K562 (cell line): ENCODE measurements around the gene SPRY4. TPM values are rescaled to one million over a fixed set of nuclear protein-coding genes. Genes with fewer than 3 reads are reported as not detected.

Experiments used
- ATAC-seq: fragments of 200-7000 bp; cut with Tn5 transposase; 3 replicates; pipeline ENCODE4 v1.9.1; 2020; ENCODE audit warnings: moderate library complexity
- BruUV-seq: library from RNA; stranded (reverse); fragments of 400-500 nt; replicated peaks from 2 replicates; lab custom pipeline; 2021; lab: Mats Ljungman, UMichigan
- CTCF ChIA-PET: fragments of 300-600 bp; formaldehyde crosslinking; extraction: SDS; loops from one replicate; lab custom pipeline; 2021; ENCODE audit warnings: low intra/inter-chr PET ratio; lab: Yijun Ruan, JAX
- POLR2A ChIA-PET: fragments of 300-600, 350-650 bp; sonication (Branson Sonifier 250); formaldehyde crosslinking; extraction: SDS; loops from one replicate; lab custom pipeline; 2021; ENCODE audit warnings: antibody characterized with exemption, inconsistent platforms; lab: Yijun Ruan, JAX
- DNase-seq, 4 experiments: peaks; one replicate each; pipeline versions ENCODE4 v3.0.0 to v3.0.0-alpha.2; 2011 to 2018; ENCODE audit warnings: low spot score in 3 of 4, mixed read lengths in 3 of 4; ENCODE audit errors: extremely low read depth in 1 of 4
- FAIRE-seq: peaks from 2 replicates; lab custom pipeline; 2011; peaks lifted over from hg19 to GRCh38; lab: Jason Lieb, UNC
- H2AFZ ChIP-seq: 2 replicates; pipeline ENCODE4 v1.6.0; 2011; ENCODE audit warnings: low read depth, low read length, control low read depth, inconsistent platforms
- H3K27ac ChIP-seq: fragments of 200-600 bp; 3 replicates; pipeline ENCODE4 v1.8.0; 2011; ENCODE audit warnings: low read depth, mild to moderate bottlenecking, control low read depth, inconsistent platforms, low read length, moderate library complexity, mixed read lengths; ENCODE audit errors: extremely low read depth
- H3K27me3 ChIP-seq, 2 experiments: fragments of 300-600 bp in 1 of 2; 2 replicates in 1 of 2; 3 replicates in 1 of 2; pipeline versions ENCODE4 v1.6.0 to v1.8.0; 2011; ENCODE audit warnings: inconsistent platforms in 2 of 2, low read length in 2 of 2, mild to moderate bottlenecking in 1 of 2, mixed read lengths in 1 of 2, moderate library complexity in 1 of 2; ENCODE audit not compliant: control insufficient read depth in 2 of 2, insufficient read depth in 2 of 2
- H3K36me3 ChIP-seq: fragments of 300-600 bp; 3 replicates; pipeline ENCODE4 v1.8.0; 2011; ENCODE audit warnings: mild to moderate bottlenecking, low read length, inconsistent platforms; ENCODE audit not compliant: control insufficient read depth, insufficient read depth
- H3K4me1 ChIP-seq, 2 experiments: fragments of 200-600 bp in 1 of 2; replicated peaks in 1 of 2; 2 replicates in 1 of 2; 3 replicates in 1 of 2; pipeline versions ENCODE4 v1.5.1 to v1.8.0; 2011; ENCODE audit warnings: inconsistent platforms in 2 of 2, low read length in 2 of 2, mild to moderate bottlenecking in 1 of 2, mixed read lengths in 1 of 2, moderate library complexity in 1 of 2; ENCODE audit not compliant: control insufficient read depth in 2 of 2, insufficient read depth in 2 of 2
- H3K4me2 ChIP-seq: 2 replicates; pipeline ENCODE4 v1.6.1; 2011; ENCODE audit warnings: low read length, control low read depth, inconsistent platforms, mixed read lengths; ENCODE audit not compliant: insufficient read depth
- H3K4me3 ChIP-seq: fragments of 200-600 bp; sonication (generic), shearing (Covaris generic); 2 replicates; pipeline ENCODE4 v1.5.1; 2016; ENCODE audit warnings: control low read depth, inconsistent platforms
- H3K79me2 ChIP-seq: fragments of 200-600 bp; 3 replicates; pipeline ENCODE4 v1.8.0; 2011; ENCODE audit warnings: low read length, inconsistent platforms; ENCODE audit not compliant: control insufficient read depth, insufficient read depth
- H3K9ac ChIP-seq, 2 experiments: 2 replicates each; pipeline versions ENCODE4 v1.6.0 to v1.6.1; 2011; ENCODE audit warnings: low read depth in 2 of 2, low read length in 2 of 2, control low read depth in 1 of 2, inconsistent platforms in 1 of 2, mild to moderate bottlenecking in 1 of 2, mixed read lengths in 1 of 2; ENCODE audit not compliant: insufficient read depth in 1 of 2
- H3K9me1 ChIP-seq: one replicate; pipeline ENCODE4 v1.6.0; 2011; ENCODE audit warnings: inconsistent platforms, mild to moderate bottlenecking, low read length, moderate library complexity; ENCODE audit not compliant: control insufficient read depth, insufficient read depth
- H3K9me3 ChIP-seq: replicated peaks from 2 replicates; pipeline ENCODE4 v1.5.1; 2011; ENCODE audit warnings: low read depth, low read length, inconsistent platforms; ENCODE audit not compliant: control insufficient read depth, insufficient read depth
- H4K20me1 ChIP-seq: replicated peaks from 2 replicates; pipeline ENCODE4 v1.6.1; 2011; ENCODE audit warnings: low read length, inconsistent platforms, mixed read lengths; ENCODE audit not compliant: control insufficient read depth, insufficient read depth
- CC2D1A ChIP-seq: fragments of 450-650 bp; IDR thresholded peaks from 2 replicates; pipeline ENCODE4 v1.6.1; 2017; ENCODE audit warnings: mild to moderate bottlenecking
- CREB1 ChIP-seq, 2 experiments: sonication (generic) in 1 of 2; formaldehyde crosslinking in 1 of 2; IDR thresholded peaks; 2 replicates each; pipeline versions ENCODE4 v1.6.1 to v1.8.0; 2012 to 2022; ENCODE audit warnings: inconsistent platforms in 1 of 2, mild to moderate bottlenecking in 1 of 2, missing genetic modification reagents in 1 of 2, moderate library complexity in 1 of 2
- HNRNPLL ChIP-seq: fragments of 200-400 bp; formaldehyde crosslinking; IDR thresholded peaks from 2 replicates; pipeline ENCODE4 v1.6.1; 2017; ENCODE audit warnings: low read length, low read depth, mild to moderate bottlenecking; ENCODE audit not compliant: poor library complexity, severe bottlenecking
- MECOM ChIP-seq: fragments of 250-450 bp; sonication (Bioruptor Pico); IDR thresholded peaks from 2 replicates; pipeline ENCODE4 v1.8.0; 2022; ENCODE audit warnings: inconsistent platforms
- PCBP1 ChIP-seq: fragments of 200-400 bp; formaldehyde crosslinking; IDR thresholded peaks from 2 replicates; pipeline ENCODE4 v1.6.1; 2018; ENCODE audit warnings: mild to moderate bottlenecking, low read depth, low read length; ENCODE audit not compliant: poor library complexity, severe bottlenecking
- POLR3A ChIP-seq: IDR thresholded peaks from 2 replicates; pipeline ENCODE4 v1.6.1; 2011; ENCODE audit warnings: borderline replicate concordance, mild to moderate bottlenecking, moderate library complexity; ENCODE audit not compliant: insufficient read length, insufficient read depth; ENCODE audit errors: extremely low read depth
- RBBP5 ChIP-seq: fragments of 200-600 bp; sonication (generic); IDR thresholded peaks from 2 replicates; pipeline ENCODE4 v1.6.1; 2012; ENCODE audit warnings: borderline replicate concordance, mild to moderate bottlenecking, low read length, control low read depth, inconsistent platforms; ENCODE audit not compliant: insufficient read depth, poor library complexity, severe bottlenecking
- SP2 ChIP-seq: IDR thresholded peaks from 2 replicates; pipeline ENCODE4 v1.6.1; 2011; ENCODE audit warnings: mild to moderate bottlenecking, low read depth, low read length, moderate library complexity; ENCODE audit not compliant: poor library complexity, severe bottlenecking; ENCODE audit errors: extremely low read depth
- SREBF1 ChIP-seq: fragments of 150-350 bp; IDR thresholded peaks from 2 replicates; pipeline ENCODE4 v1.6.1; 2014; ENCODE audit warnings: antibody characterized with exemption, low read depth, low read length, borderline replicate concordance
- SUPT5H ChIP-seq: fragments of 450-650 bp; IDR thresholded peaks from 2 replicates; pipeline ENCODE4 v1.6.1; 2016
- TCFL5 ChIP-seq: fragments of 250-450 bp; sonication (Bioruptor Pico); conservative IDR thresholded peaks from 2 replicates; pipeline ENCODE4 v1.6.1; 2021; ENCODE audit warnings: mild to moderate bottlenecking, moderate library complexity, matching md5 sums
- ZNF184 ChIP-seq: sonication (generic); formaldehyde crosslinking; IDR thresholded peaks from 2 replicates; pipeline ENCODE4 v1.5.0; 2020; ENCODE audit warnings: missing genetic modification reagents
- ZNF436 ChIP-seq: fragments of 250-450, 450-650 bp; sonication (Bioruptor Pico); formaldehyde crosslinking; IDR thresholded peaks from 2 replicates; pipeline ENCODE4 v1.7.0; 2020; ENCODE audit warnings: mild to moderate bottlenecking
- WGBS: fragments of 100-300 bp; shearing (Covaris generic); methylation state at CpG from one replicate; pipeline ENCODE4 v1.1.6; 2016; ENCODE audit warnings: low coverage, mixed read lengths; ENCODE audit not compliant: insufficient coverage; ENCODE audit errors: missing lambda C conversion rate; 5-methylcytosine and 5-hydroxymethylcytosine counted together
- in situ Hi-C: fragments of 300-500 bp; cut with MboI; formaldehyde crosslinking; loops from 4 replicates; pipeline ENCODE4 v1.15.0; 2018; ENCODE audit warnings: inconsistent platforms, mixed read lengths
- intact Hi-C: fragments of 100-400 bp; cut with micrococcal nuclease; formaldehyde crosslinking; loops from 2 replicates; pipeline ENCODE4 v1.14.2; 2022
- polyA plus RNA-seq, 8 experiments: library from polyadenylated mRNA; depleted of rRNA in 4 of 8; stranded (reverse) in 5 of 8; unstranded in 3 of 8; fragments of >200 nt; fragmentation: Nextera tagmentation in 2 of 8; fragmentation: Illumina TruSeq in 1 of 8; extraction: Ambion mirVana in 2 of 8; extraction: Trizol in 1 of 8; gene quantifications; 2 replicates each; pipeline versions ENCODE4 v1.2.1 to v1.2.3, GENCODE V29; 2011 to 2014; ENCODE audit warnings: inconsistent platforms in 1 of 8, missing spikeins in 1 of 8
- total RNA-seq, 7 experiments: library from RNA; depleted of rRNA in 6 of 7; stranded (reverse); fragments of >200 nt in 6 of 7; fragmentation: Illumina TruSeq in 2 of 7; extraction: Trizol in 2 of 7; gene quantifications; 2 replicates each; pipeline versions ENCODE4 v1.2.1 to v1.2.3, GENCODE V29; 2011 to 2021; ENCODE audit warnings: low replicate concordance in 1 of 7
- TF ChIP-seq, protein P1 (sequence below): fragments of 450-650 bp; formaldehyde crosslinking; IDR thresholded peaks from 2 replicates; pipeline ENCODE4 v1.4.0; 2020; ENCODE audit warnings: mild to moderate bottlenecking, moderate library complexity
- TF ChIP-seq, protein P2 (sequence below): sonication (generic); formaldehyde crosslinking; IDR thresholded peaks from 2 replicates; pipeline ENCODE4 v1.8.0; 2022; ENCODE audit warnings: missing genetic modification reagents, mild to moderate bottlenecking, moderate library complexity, borderline replicate concordance
- TF ChIP-seq, protein P3 (sequence below): fragments of 250-450 bp; sonication (Bioruptor Pico); IDR thresholded peaks from 2 replicates; pipeline ENCODE4 v1.8.0; 2022; ENCODE audit warnings: inconsistent platforms, mild to moderate bottlenecking, moderate library complexity, borderline replicate concordance
- TF ChIP-seq, protein P4 (sequence below): fragments of 450-650 bp; conservative IDR thresholded peaks from 2 replicates; pipeline ENCODE4 v1.6.1; 2016; ENCODE audit warnings: missing genetic modification characterization, low read depth, mild to moderate bottlenecking, missing compliant biosample characterization, moderate library complexity

SPRY4 gene
- total and polyA plus RNA-seq, 9 of the 15 experiments (the other 6 are each of a cell fraction or from before 2014, with no cell fraction given): 2.6 to 24.2 (median 9.5) TPM

DNA sequence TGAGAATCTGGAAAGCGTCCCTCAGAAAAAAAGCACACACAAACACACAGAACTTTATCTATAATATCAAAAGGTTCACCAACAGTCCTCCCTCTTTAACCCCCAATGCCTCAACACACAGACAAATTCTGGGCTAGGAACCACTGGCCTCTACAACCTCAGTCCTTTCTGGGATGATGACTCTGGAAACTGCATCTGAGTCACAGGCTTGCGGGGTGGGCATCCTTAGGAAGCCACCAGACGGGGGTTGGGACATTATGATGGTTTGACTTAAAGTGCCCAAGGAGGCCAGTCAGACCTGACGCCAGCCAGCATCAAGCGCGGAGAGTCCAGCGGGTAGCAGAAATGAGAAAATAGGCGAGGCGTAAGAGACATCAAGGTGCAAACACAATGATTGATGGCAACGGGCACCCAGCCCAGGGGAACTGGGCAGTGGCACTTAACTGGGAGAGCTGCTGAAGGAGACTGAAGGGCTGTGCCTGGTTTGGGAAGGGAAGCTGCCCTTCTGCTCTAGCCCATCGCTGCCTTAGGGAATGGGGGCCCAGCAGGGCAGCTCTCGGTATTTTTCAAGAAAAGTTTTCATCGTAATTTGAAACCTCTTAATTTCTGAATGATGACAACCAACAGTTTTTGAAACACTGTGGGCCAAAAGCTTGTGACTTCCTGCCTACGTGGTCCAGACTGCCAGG is 20.7 kb downstream of the SPRY4 start:
- in situ Hi-C loops (no loop called here), intact Hi-C loops (no loop called here)
- no peak overlapping the region for H3K27ac ChIP-seq
- no peak overlapping the region for H3K4me2 ChIP-seq
- H3K36me3 ChIP-seq: no peaks in the 10 kb centered on the region
- H3K27me3 ChIP-seq: no peaks in the 10 kb centered on the region
- DNase-seq (no peak), FAIRE-seq (no peak), ATAC-seq (no peak)
- WGBS: 71% methylated on average over 14 of the region's 14 CpGs
- POLR2A ChIA-PET: no interaction called here
- no peaks in the 10 kb centered on the region for H3K9me3 ChIP-seq
- peaks cover 0 to 2% of the 10 kb centered on the region in 2 experiments; a peak in 1 of 5 replicates for H3K4me1 ChIP-seq
- no peaks in the 10 kb centered on the region for H3K9me1 ChIP-seq
- H4K20me1 ChIP-seq: no peaks in the 10 kb centered on the region
- no peak overlapping the region for H3K4me3 ChIP-seq
- TF ChIP-seq MECOM (CRISPR knock-in tag) (no peak), CC2D1A (no peak), SREBF1 (no peak), HNRNPLL (no peak), PCBP1 (no peak), SP2 (no peak), SUPT5H (no peak), ZNF436 (CRISPR knock-in tag) (no peak), POLR3A (no peak), RBBP5 (no peak), ZNF184 (CRISPR knock-in tag) (no peak), TCFL5 (CRISPR knock-in tag) (no peak), CREB1 (IDR thresholded peaks at IDR 0.05) (no peak), CREB1 (CRISPR knock-in tag; IDR thresholded peaks at IDR 0.05) (no peak)
- TF ChIP-seq, protein P1, sequence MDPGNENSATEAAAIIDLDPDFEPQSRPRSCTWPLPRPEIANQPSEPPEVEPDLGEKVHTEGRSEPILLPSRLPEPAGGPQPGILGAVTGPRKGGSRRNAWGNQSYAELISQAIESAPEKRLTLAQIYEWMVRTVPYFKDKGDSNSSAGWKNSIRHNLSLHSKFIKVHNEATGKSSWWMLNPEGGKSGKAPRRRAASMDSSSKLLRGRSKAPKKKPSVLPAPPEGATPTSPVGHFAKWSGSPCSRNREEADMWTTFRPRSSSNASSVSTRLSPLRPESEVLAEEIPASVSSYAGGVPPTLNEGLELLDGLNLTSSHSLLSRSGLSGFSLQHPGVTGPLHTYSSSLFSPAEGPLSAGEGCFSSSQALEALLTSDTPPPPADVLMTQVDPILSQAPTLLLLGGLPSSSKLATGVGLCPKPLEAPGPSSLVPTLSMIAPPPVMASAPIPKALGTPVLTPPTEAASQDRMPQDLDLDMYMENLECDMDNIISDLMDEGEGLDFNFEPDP (CRISPR knock-in tag): no peak
- TF ChIP-seq, protein P2, sequence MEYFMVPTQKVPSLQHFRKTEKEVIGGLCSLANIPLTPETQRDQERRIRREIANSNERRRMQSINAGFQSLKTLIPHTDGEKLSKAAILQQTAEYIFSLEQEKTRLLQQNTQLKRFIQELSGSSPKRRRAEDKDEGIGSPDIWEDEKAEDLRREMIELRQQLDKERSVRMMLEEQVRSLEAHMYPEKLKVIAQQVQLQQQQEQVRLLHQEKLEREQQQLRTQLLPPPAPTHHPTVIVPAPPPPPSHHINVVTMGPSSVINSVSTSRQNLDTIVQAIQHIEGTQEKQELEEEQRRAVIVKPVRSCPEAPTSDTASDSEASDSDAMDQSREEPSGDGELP (CRISPR knock-in tag): no peak
- TF ChIP-seq, protein P3, sequence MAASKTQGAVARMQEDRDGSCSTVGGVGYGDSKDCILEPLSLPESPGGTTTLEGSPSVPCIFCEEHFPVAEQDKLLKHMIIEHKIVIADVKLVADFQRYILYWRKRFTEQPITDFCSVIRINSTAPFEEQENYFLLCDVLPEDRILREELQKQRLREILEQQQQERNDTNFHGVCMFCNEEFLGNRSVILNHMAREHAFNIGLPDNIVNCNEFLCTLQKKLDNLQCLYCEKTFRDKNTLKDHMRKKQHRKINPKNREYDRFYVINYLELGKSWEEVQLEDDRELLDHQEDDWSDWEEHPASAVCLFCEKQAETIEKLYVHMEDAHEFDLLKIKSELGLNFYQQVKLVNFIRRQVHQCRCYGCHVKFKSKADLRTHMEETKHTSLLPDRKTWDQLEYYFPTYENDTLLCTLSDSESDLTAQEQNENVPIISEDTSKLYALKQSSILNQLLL (CRISPR knock-in tag): no peak
- TF ChIP-seq, protein P4, sequence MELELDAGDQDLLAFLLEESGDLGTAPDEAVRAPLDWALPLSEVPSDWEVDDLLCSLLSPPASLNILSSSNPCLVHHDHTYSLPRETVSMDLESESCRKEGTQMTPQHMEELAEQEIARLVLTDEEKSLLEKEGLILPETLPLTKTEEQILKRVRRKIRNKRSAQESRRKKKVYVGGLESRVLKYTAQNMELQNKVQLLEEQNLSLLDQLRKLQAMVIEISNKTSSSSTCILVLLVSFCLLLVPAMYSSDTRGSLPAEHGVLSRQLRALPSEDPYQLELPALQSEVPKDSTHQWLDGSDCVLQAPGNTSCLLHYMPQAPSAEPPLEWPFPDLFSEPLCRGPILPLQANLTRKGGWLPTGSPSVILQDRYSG (tag): no peak
- no peak overlapping the region; a peak in 1 of 4 replicates for H3K9ac ChIP-seq
- BruUV-seq: no TSS peak
- H3K79me2 ChIP-seq: no peaks in the 10 kb centered on the region
- H2AFZ ChIP-seq: no peak overlapping the region
- CTCF ChIA-PET: no interaction called here
